A549 treated with CORT108297 at 1 μM for 4 hours (cell line): ENCODE results near the gene PDLIM7. TPM values are rescaled to one million over a fixed set of nuclear protein-coding genes. Genes with fewer than 3 reads are reported as not detected.

ENCODE experiments used
- total RNA-seq: library from RNA; stranded (reverse); fragments of 200-300 nt; extraction: Qiagen RNA extraction; gene quantifications from 5 replicates; pipeline ENCODE4 v1.2.3, GENCODE V29; 2022

Gene PDLIM7, protein sequence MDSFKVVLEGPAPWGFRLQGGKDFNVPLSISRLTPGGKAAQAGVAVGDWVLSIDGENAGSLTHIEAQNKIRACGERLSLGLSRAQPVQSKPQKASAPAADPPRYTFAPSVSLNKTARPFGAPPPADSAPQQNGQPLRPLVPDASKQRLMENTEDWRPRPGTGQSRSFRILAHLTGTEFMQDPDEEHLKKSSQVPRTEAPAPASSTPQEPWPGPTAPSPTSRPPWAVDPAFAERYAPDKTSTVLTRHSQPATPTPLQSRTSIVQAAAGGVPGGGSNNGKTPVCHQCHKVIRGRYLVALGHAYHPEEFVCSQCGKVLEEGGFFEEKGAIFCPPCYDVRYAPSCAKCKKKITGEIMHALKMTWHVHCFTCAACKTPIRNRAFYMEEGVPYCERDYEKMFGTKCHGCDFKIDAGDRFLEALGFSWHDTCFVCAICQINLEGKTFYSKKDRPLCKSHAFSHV
- total RNA-seq = 81.9 to 105 TPM (median 96.8 TPM) in 5 replicates

DNA sequence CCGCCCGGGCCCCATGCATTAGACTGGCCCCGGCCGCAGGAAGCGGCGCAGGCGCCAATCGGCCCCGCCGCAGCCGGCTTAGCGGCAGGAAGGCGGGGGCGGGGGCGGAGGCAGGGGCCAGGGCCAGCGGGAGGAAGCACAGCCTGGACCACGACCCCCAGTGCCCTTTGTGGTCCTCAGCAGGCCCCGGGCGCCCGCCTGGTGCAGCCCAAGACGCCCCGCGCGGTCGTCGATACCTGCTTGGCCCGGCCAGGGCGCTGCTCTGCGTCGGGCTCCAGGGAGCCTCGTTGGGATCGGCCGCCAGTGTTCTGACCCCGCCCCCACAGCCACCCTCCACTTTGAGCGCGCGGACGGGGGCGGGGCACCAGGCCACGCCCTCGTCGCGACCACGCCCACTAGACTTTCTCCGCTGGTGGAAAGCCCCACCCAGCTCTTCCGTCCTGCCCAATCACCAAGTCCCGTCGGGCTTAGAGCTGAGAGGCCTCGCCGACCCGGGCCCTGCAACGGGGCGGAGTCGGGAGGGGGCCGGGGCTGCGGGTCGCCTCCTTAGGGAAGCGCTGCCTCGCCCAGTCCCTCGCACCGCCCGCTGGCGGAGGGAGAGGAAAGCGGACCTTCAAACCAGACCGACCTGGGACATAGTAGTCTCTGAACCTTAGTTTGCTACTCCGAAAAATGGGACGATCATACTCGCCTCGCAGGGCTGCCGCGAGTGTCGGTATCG, at the start of gene PDLIM7:
TSS of gene PDLIM7 (minus strand) at position 313 of the 721 bp plus-strand sequence. CDS start 1,092 bp downstream, outside the sequence.

DNA sequence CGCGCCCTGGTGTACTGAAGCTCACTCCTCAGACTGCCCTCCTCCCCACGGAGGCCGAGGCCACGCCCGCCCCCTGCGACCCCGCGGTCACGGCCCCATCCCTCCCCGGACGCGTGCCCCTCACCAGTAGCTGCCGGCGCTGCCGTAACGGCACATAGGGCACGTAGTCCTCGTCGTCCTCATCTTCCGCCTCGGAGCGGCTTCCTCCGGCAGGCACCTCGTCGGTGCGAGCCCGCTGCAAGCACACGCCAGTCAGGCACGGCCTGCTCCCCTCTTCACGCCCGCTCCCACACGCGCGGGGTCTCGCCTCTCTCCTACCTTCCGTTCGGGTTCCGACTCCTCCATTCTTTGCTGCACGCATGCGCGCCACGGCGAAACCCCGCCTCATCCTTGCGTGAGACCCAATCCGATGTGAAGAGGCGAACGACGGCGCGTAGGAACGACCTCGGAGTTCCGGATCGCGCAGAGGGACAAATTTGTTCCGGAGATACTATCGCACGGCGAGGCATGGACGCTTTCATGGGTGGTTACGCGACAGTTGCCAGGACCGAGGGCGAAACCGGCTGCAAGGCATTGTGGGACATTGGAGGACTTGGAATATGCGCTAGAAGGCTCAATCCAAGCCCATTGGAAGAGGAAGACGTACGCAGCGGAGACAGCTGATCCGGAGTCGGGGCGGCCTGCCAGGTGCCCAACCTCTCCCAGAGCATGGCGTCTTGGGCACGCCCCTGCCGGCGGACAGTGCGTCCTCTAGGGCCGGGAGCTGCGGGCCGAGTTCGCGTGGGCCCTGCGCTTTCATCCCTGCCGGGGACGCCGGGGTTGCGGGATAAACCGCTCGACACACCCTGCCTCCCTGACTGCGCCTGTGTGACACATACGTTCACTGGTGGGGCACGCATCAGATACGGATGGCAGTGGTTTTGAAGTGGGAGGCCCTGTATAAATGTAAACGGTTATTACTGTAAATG, 19.5 kb upstream of the PDLIM7 start, which contains the start of gene DDX41:
TSS of gene DDX41 (minus strand) at position 361 of the 968 bp plus-strand sequence. CDS start at position 345, 16 bp downstream.

DNA sequence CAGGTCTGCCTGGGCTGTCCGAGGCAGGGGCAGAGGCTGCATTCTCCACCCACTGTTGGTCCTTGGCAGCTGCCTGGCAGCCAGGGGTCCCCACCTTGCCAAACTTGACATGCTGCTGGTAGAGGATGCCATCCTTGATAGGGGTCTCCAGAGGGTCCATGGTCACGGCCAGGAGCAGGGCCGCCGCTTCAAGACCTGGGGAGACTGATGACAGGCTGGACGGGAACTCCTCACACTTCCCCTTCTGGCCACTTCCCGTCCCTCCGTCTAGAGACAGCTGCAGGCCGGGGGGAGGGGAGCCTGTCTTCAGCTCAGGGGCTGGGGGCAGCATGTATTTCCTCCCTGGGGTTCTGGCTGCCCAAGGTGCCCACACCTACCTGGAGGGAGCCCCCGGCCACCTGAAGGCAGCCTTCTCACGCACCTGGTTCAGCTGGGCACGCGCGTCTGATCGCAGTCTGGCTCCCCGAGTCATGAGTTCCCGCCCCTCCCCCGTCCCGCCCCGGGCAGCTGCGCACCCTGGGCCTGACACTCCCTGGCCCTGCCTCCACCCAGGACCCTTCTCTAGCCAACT, 12.1 kb upstream of the PDLIM7 start, which contains the start of gene DOK3:
TSS of gene DOK3 (minus strand) at position 446 of the 571 bp plus-strand sequence. CDS start at position 160, 286 bp downstream.

DNA sequence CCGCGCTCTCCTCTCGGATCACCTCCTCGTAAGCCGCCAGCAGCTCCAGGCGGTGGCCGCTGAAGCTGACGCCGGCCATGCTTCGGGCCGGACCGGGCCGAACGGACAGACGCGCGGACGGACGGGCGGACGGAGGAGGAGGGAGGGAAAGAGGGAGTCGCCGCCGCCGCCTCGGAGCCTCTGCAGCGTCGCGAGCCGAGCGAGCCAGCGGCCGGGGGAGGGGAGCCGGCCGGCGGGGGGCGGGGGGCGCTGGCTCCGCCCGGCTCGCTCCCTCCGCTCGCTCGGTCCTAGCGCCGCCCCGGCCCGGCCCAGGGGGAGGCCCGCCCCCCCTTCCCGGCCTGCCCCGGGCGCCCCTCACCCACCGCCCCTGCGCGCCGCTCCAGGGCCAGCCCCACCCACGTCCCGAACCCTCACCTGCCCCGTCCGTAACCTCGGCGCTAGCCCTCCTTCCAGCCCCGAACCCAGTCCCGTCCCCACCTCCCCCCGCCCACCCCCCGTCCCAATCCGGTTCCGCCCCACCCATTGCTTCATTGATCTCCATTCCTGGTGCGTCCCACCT, 23.9 kb downstream of the PDLIM7 start, which contains the start of gene DBN1:
TSS of gene DBN1 (minus strand) at position 192 of the 559 bp plus-strand sequence. CDS start at position 79, 113 bp downstream.

DNA sequence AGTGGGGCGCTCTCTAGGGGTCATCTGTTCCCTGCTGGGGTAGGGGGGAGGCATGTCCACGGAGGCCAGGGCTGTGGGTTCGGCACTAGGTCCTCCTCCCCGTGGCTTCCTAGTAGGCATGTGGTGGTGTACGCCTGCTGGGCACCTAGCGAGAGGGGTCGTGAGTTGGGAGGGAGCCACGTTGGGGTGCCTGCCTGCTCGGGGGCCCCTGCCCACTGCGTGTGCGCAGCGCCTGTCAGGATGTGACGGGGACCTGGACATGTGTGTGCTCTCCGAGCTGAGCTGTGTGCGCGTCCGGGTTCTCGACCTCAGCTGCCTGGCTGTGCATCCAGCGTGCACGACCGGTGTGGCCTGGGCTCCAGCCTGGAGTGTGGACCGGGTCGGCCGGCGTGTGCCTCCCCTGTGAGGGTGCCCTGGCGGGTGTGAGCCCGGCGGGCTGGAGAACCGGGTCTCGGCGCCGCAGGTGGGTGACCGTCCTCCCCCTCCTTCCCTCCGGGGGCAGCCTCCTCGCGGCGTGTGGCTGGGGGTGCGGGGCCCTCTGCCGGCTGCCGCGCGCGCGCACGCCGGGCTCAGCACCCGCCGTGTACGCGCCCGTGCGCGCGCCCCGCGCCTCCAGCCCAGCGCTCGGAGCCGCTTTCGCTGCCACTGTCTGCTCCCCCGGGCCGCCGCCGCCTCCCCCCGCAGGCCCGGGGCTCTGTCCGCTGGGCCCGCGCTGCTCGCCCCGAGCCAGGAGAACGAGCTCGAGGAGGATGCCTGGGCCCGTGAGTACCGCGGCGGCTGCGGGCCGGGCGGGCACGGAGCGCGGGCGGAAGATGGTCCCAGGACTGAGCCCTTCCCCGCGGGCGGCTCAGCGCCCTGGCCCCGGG, 51.0 kb downstream of the PDLIM7 start, which contains the start of gene PRR7:
TSS of gene PRR7 (plus strand) at position 615 of the 866 bp plus-strand sequence. CDS start 8,254 bp downstream, outside the sequence.

Other genes starting within 250 kb of the PDLIM7 start
- gene RAB24, start 193.9 kb downstream of the PDLIM7 start, total RNA-seq = 22.0 to 29.4 TPM (median 28.2 TPM) in 5 replicates
- gene PRELID1, start 193.8 kb downstream of the PDLIM7 start, total RNA-seq = 273 to 409 TPM (median 372 TPM) in 5 replicates
- gene MXD3, start 185.7 kb downstream of the PDLIM7 start, total RNA-seq = 12.8 to 22.6 TPM (median 20.6 TPM) in 5 replicates
- 194 to 226 TPM (median 194 TPM) in 5 replicates for gene LMAN2, start 145.9 kb downstream of the PDLIM7 start, total RNA-seq
- 3.9 to 8.2 TPM (median 6.4 TPM) in 5 replicates for gene RGS14, start 139.7 kb downstream of the PDLIM7 start, total RNA-seq
- 0.02 TPM in 1 of 5 replicates, not detected in the others for gene SLC34A1, start 113.2 kb downstream of the PDLIM7 start, total RNA-seq
- gene PFN3, start 96.9 kb downstream of the PDLIM7 start, total RNA-seq = not detected in 5 replicates
- gene F12, start 88.0 kb downstream of the PDLIM7 start, total RNA-seq = 14.7 to 28.1 TPM (median 25.9 TPM) in 5 replicates
- 17.5 to 29.2 TPM (median 26.9 TPM) in 5 replicates for gene GRK6, start 70.9 kb downstream of the PDLIM7 start, total RNA-seq
- gene PRR7, start 50.8 kb downstream of the PDLIM7 start, total RNA-seq = 13.2 to 40.2 TPM (median 35.2 TPM) in 5 replicates
- gene DBN1, start 24.0 kb downstream of the PDLIM7 start, total RNA-seq = 55.6 to 82.0 TPM (median 74.1 TPM) in 5 replicates
- gene DOK3, start 12.2 kb upstream of the PDLIM7 start, total RNA-seq = 2.4 to 5.6 TPM (median 4.2 TPM) in 5 replicates
- gene DDX41, start 19.4 kb upstream of the PDLIM7 start, total RNA-seq = 105 to 147 TPM (median 111 TPM) in 5 replicates
- gene FAM193B, start 57.0 kb upstream of the PDLIM7 start, total RNA-seq = 24.3 to 36.0 TPM (median 33.0 TPM) in 5 replicates
- gene TMED9, start 94.6 kb upstream of the PDLIM7 start, total RNA-seq = 280 to 284 TPM (median 281 TPM) in 5 replicates
- 18.7 to 31.8 TPM (median 29.2 TPM) in 5 replicates for gene B4GALT7, start 102.5 kb upstream of the PDLIM7 start, total RNA-seq